Activated T-cell treated with anti-CD3 and anti-CD28 coated beads for 1 hour (primary cell): Measurements from ENCODE around the gene GPR27.
A peak's percentile ranks its signal among the peaks of the same experiment; 100 is the strongest.

Source experiments
- DNase-seq: peaks from one replicate; pipeline ENCODE4 v3.0.0-alpha.2; 2020; ENCODE audit warnings: low read depth

Gene GPR27

GRCh38 chr3:71733319-71733718 is 20.3 kb upstream of the GPR27 start:
- DNase-seq, result no peak

GRCh38 chr3:71734881-71735280 is 18.8 kb upstream of the GPR27 start:
- no peak for DNase-seq

DNA sequence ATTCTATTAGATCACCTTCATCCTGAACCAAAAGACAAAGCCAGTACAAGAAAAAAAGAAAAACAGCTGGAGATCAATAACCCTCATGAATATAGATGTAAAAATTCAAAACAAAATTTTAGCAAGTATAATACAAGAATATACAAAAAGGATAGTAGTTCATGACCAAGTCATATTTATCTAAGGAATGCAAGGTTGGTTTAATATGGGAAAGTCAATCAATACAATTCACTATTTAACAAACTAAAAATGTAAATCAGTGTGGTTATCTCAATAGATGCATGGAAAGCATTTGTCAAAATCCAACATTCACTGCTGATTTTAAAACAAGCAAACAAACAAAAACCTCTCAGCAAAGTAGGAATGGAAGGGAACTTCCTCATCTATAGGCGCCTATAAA is 11.0 kb upstream of the GPR27 start:
- no peak for DNase-seq

DNA sequence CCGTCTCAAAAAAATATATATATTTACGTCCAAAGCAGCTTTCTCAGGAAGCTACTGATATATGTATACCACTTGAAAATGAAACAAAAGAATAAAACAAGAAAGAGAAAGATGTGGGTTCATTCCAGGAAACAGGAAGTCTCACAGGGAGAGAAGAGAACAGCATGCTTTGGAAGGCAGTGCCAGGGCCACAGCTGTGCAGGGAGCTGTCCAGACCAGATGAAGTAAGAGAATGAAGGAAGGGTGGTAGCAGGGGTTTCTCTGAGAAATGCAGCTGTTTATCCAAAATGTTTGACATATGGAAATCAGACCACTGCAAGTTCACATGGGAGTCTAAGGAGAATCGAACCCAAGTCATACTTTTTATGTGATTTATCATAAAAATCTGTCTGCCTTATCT is 8.9 kb upstream of the GPR27 start:
- no peak for DNase-seq

DNA sequence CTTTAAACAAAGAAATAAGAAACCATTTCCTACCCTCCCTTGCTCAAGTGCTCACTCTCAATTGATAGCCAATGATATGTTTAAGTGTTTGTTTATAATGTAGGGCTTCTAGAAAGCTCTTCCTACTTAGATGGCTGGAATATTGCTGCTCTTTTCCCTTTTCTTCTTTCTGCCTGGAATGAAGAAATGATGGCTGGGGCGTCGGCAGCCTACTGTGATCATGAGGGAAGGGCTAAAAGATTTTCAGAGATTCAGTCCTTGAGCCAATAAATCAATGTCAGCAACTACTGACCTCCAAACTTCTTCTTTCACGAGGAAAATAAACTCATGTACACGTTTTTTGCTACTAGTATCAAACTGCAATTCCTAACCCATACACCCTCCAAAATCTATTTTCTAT is 2.1 kb upstream of the GPR27 start:
- no peak for DNase-seq

- no peak for DNase-seq
Observed at GRCh38 chr3:71752831-71753700, 589 bp upstream of the GPR27 start.

- no peak for DNase-seq
Observed at GRCh38 chr3:71754610-71755253, 1.1 kb downstream of the GPR27 start.

DNA sequence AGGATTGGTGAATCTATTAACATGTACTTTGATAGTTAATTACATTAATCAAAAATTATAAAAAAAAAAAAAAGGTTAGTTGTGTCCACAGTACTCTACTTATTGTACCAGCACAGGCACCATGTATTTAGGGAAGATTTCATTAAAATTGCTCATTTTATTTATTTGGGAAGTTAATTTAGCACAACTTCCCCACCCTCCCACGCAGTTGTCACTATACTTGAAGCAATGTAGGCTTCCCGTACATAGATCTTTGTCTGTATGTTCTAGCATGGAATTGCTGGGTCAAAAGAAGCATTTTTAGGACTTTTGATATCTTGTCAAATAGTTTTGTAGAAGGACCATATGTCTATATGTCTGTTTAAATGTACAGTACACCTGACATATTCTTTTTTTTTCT is 4.4 kb downstream of the GPR27 start:
- no peak for DNase-seq

DNA sequence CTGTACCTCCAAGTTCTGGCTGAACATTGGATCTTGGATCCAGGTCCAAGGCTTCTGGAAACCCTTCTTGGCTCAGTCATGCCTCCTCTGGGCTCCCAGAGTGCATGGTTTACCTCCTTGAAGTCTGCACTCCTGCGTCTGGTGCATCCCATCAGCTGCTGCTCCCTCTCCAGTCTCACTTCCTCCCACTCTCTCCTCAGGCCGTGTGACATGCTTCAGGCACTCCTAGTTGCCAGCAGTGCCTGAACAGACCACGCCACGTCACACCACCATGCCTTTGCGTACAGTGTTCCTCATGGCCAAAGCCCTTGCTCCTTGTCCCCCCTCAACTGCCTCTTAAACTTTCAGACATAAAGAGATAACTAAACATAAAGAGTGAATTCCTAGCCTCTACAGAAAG is 5.7 kb downstream of the GPR27 start:
- no peak for DNase-seq

DNA sequence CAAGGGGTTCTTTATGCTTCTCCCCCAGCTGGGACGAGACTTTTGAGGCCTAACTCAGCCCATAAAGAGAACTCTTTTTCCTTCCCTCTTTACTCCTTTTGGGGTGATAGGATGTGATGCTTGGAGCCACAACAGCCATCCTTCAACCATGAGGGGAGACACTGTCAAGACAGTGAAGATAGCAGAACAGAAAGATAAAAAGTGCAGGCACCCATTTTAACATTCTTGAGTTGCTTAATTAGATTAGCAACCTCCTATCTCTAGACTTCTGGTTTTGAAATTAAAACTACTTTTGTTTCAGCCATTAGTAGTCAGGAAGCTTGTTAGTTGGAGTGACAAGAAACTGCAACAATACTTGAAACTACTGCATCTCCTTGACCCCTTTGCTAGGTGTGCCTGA is 6.5 kb downstream of the GPR27 start:
- DNase-seq, result no peak

- no peak for DNase-seq
Observed at GRCh38 chr3:71763426-71763825, 9.8 kb downstream of the GPR27 start.

DNA sequence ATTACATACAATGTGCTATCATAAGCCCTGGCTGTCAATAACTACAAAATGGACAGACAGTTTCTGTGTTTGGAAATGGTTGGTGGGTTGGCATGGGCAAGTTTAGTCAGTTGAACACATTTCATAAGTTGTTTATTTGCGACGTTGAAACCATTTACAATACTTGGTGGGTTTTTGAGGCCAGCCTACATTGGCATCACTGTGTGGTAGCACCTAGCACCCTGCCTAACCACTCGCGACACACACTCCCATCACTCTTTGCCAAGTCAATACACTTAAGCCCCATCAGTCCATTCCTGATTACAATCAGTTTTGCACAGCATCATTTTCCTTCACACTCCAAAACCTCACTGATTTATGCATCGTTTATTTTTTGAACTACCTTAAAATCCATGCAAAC is 17.5 kb downstream of the GPR27 start:
- DNase-seq, result no peak

- no peak for DNase-seq
Observed at GRCh38 chr3:71771884-71772283, 18.2 kb downstream of the GPR27 start.

- DNase-seq, result no peak
Observed at GRCh38 chr3:71776538-71776937, 22.9 kb downstream of the GPR27 start.

DNA sequence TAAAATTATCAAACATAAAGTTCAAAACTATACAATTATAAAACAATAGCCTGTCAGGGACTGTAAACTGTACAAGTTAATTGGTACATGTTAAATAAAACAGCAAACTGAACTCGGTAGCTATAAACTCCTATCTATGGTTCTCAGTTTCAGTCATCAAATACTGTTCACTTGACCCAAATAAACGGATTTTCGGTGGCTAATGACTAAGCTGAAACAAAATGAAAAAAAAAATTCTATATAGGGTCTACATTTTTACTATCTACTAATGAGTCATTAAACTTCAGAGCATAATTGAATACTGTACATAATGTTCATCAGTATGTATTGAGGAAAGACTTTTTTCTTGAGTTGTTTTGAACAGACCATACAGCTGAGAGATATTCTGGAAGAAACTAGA is 24.7 kb downstream of the GPR27 start:
- DNase-seq, result no peak

GRCh38 chr3:71779674-71780377 is 26.2 kb downstream of the GPR27 start:
- no peak for DNase-seq

- no peak for DNase-seq
Observed at GRCh38 chr3:71780430-71780829, 26.8 kb downstream of the GPR27 start.

GRCh38 chr3:71783152-71783551 is 29.5 kb downstream of the GPR27 start:
- DNase-seq, result no peak

- DNase-seq, result no peak
Observed at GRCh38 chr3:71784201-71784913, 30.7 kb downstream of the GPR27 start.

- DNase-seq, result peak; percentile 5
Observed at GRCh38 chr3:71784914-71785531, 31.4 kb downstream of the GPR27 start, which contains the start of gene PROK2. PROK2 (minus strand) TSS chr3:71785148; CDS start chr3:71785052, 96 bp downstream.

GRCh38 chr3:71785532-71786216 is 32.0 kb downstream of the GPR27 start:
- DNase-seq, result no peak
